ENCODE measurements around the gene PVALEF. TPM values are rescaled to one million over a fixed set of nuclear protein-coding genes. Genes with fewer than 3 reads are reported as not detected.

The PVALEF gene
- total RNA-seq, 1 donor from 2014 or later = 0.29 TPM

- no peaks in the 10 kb centered on the region for H3K36me3 Mint-ChIP-seq (ENCODE audit: unreplicated experiment)
- DNase-seq = no peak
- no peak overlapping the region for H3K4me3 Mint-ChIP-seq (ENCODE audit: unreplicated experiment)
- TF ChIP-seq CTCF (IDR thresholded peaks at IDR 0.05; ENCODE audit: partially characterized antibody, unreplicated experiment) = no peak
- peaks cover 17% of the 10 kb centered on the region for H3K9me3 Mint-ChIP-seq (ENCODE audit: unreplicated experiment)
- peaks cover 19% of the 10 kb centered on the region for H3K27me3 Mint-ChIP-seq (ENCODE audit: unreplicated experiment)
- H3K4me1 Mint-ChIP-seq (ENCODE audit: low read depth, unreplicated experiment) = peaks cover 8% of the 10 kb centered on the region
- no peak overlapping the region for H3K27ac Mint-ChIP-seq (ENCODE audit: unreplicated experiment)
These were observed 25.3 kb upstream of the PVALEF start for GRCh38 chr17:81140018-81140417.

DNA sequence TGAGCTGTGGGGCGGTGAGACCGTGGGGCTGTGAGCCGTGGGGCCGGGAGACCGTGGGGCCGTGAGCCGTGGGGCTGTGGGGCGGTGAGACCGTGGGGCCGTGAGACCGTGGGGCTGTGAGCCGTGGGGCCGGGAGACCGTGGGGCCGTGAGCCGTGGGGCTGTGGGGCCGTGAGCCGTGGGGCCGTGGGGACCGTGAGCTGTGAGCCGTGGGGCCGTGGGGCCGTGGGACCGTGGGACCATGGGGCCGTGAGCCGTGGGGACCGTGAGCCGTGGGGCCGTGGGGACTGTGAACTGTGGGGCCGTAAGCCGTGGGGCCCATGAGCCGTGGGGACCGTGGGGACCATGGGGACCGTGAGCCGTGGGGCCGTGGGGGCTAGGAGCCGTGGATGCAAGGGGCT is 24.6 kb upstream of the PVALEF start:
- H3K9me3 Mint-ChIP-seq (ENCODE audit: unreplicated experiment) = peaks cover 17% of the 10 kb centered on the region
- H3K27ac Mint-ChIP-seq (ENCODE audit: unreplicated experiment) = no peak overlapping the region
- no peak for TF ChIP-seq CTCF (IDR thresholded peaks at IDR 0.05; ENCODE audit: partially characterized antibody, unreplicated experiment)
- no peak for DNase-seq
- H3K4me1 Mint-ChIP-seq (ENCODE audit: low read depth, unreplicated experiment) = peaks cover 8% of the 10 kb centered on the region
- no peaks in the 10 kb centered on the region for H3K36me3 Mint-ChIP-seq (ENCODE audit: unreplicated experiment)
- peaks cover 17% of the 10 kb centered on the region for H3K27me3 Mint-ChIP-seq (ENCODE audit: unreplicated experiment)
- H3K4me3 Mint-ChIP-seq (ENCODE audit: unreplicated experiment) = no peak overlapping the region

DNA sequence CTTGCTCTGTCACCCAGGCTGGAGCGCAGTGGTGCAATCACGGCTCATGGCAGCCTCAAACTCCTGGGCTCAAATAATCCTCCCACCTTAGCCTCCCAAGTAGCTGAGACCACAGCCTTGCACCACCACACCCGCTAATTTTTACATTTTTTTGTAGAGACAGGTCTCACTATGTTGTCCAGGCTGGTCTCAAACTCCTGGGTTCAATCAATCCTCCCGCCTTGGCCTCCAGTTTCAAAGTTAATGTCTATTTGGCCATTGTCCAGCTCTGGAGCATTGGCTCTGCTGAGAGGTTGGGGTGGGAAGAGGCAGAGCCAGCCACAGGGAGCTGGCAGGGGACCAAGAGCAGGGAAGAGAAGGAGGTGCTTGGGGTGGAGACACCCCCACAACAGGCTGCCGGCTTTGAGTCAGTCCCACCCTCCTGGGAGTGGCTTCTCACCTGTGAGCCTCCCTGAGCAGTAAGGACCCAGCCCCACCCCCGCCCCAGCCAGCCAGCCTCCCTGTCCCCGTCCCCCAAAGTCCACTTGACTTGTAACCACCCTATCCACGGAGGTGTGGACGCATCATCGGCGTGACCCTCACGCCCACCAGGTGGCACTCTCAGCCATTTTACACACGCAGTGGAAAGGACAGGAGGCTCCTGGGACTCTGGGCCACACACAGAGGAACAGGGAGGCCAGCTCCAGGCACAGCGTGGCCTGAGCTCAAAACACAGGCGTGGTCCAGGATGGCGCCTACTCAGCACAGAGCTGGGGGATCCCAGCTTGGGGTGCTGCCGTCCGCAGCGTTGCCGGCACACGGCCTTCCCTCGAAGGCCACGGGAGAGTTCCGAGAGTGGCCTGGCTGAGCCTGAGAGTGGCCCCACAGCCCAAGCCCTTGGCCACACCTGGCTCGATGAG is 22.8 kb upstream of the PVALEF start:
- H3K9me3 Mint-ChIP-seq (ENCODE audit: unreplicated experiment) = peaks cover 18% of the 10 kb centered on the region
- no peak overlapping the region for H3K4me3 Mint-ChIP-seq (ENCODE audit: unreplicated experiment)
- no peaks in the 10 kb centered on the region for H3K36me3 Mint-ChIP-seq (ENCODE audit: unreplicated experiment)
- H3K4me1 Mint-ChIP-seq (ENCODE audit: low read depth, unreplicated experiment) = peaks cover 7% of the 10 kb centered on the region
- peak; percentile 88 for DNase-seq
- no peak overlapping the region for H3K27ac Mint-ChIP-seq (ENCODE audit: unreplicated experiment)
- TF ChIP-seq CTCF (IDR thresholded peaks at IDR 0.05; ENCODE audit: partially characterized antibody, unreplicated experiment) = peak; percentile 71
- H3K27me3 Mint-ChIP-seq (ENCODE audit: unreplicated experiment) = peaks cover 17% of the 10 kb centered on the region

DNA sequence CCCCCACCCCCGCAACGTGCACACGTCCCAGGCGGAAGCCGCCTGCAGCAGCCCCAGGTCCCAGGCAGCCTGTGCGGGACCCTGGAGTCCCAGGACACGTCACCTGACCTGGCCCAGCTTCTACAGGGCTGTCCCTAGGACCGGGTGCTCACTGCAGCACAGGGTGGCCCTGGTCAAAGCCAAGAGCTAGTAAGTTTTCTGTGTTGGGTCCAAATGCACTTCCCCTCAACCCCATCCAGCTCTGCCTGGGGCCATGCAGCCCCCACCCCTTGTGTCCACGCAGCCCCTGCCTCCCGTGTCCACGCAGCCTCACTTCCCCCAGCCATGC is 22.1 kb upstream of the PVALEF start:
- Mint-ChIP-seq H3K27ac (ENCODE audit: unreplicated experiment) (no peak overlapping the region), H3K36me3 (ENCODE audit: unreplicated experiment) (no peaks in the 10 kb centered on the region), H3K9me3 (ENCODE audit: unreplicated experiment) (peaks cover 16% of the 10 kb centered on the region), H3K4me1 (ENCODE audit: low read depth, unreplicated experiment) (peaks cover 6% of the 10 kb centered on the region), H3K27me3 (ENCODE audit: unreplicated experiment) (peaks cover 14% of the 10 kb centered on the region), H3K4me3 (ENCODE audit: unreplicated experiment) (no peak overlapping the region)
- no peak for TF ChIP-seq CTCF (IDR thresholded peaks at IDR 0.05; ENCODE audit: partially characterized antibody, unreplicated experiment)
- DNase-seq = no peak

GRCh38 chr17:81143717-81144422 is 21.4 kb upstream of the PVALEF start:
- Mint-ChIP-seq H3K9me3 (ENCODE audit: unreplicated experiment) (peaks cover 11% of the 10 kb centered on the region), H3K4me1 (ENCODE audit: low read depth, unreplicated experiment) (peaks cover 4% of the 10 kb centered on the region), H3K36me3 (ENCODE audit: unreplicated experiment) (no peaks in the 10 kb centered on the region), H3K4me3 (ENCODE audit: unreplicated experiment) (no peak overlapping the region), H3K27ac (ENCODE audit: unreplicated experiment) (no peak overlapping the region), H3K27me3 (ENCODE audit: unreplicated experiment) (peaks cover 6% of the 10 kb centered on the region)
- DNase-seq = no peak
- TF ChIP-seq CTCF (IDR thresholded peaks at IDR 0.05; ENCODE audit: partially characterized antibody, unreplicated experiment) = no peak

All from glutamatergic neuron (in vitro differentiated cells).